Islet precursor cell (in vitro differentiated cells): ENCODE results near the gene ERMARD.
"Not testable (repeated sequence)": the region's sequence is repeated elsewhere in the genome, so short reads cannot be mapped to it uniquely, and the experiment has no call there.

Experiments used
- DNase-seq: peaks from one replicate; pipeline ENCODE4 v3.0.0-alpha.2; 2018

ERMARD gene

DNA sequence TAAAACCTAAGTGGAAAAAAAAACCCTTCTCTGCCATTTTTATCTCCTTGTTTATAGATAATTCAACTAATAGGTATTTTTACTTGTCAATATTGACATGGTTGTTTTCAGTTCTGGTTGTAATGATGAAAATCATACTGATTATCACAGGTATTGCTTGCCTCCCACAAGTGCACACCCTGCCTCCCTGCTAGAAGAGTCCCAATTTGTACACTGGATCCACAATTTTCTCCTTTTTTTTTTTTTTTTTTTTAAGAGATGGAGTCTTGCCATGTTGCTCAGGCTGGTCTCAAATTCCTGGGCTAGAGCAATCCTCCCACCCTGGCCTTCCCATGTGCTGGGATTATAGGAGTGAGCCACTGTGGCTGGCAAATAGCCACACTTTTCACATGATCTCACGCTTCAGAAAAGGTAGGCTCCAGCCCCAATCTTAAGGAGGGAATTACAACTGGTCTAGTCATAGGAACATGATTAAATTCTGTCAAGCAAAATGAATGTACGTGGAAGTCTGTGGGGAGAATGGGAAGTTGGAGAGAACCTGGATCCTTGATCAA, 12.4 kb upstream of the ERMARD start:
- DNase-seq = no peak

DNA sequence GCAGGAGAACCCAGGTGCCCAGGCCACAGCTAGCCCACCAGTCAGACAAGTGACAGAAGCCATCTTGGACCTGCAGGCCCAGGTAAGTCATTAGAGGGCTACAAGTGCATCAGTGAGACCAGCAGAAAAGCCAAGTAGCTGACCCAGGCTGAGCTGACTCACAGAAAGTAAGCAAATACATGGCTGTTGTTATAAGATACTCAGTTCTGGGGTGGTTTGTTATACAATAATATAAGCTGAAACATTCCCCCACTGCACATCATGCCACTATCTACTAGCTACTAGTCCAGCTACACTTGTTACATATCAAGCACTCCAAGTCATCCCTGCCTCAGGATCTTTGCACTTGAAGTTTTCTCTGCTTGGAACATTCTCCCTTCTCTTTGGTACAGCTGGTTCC, 10.1 kb upstream of the ERMARD start:
- no peak for DNase-seq

DNA sequence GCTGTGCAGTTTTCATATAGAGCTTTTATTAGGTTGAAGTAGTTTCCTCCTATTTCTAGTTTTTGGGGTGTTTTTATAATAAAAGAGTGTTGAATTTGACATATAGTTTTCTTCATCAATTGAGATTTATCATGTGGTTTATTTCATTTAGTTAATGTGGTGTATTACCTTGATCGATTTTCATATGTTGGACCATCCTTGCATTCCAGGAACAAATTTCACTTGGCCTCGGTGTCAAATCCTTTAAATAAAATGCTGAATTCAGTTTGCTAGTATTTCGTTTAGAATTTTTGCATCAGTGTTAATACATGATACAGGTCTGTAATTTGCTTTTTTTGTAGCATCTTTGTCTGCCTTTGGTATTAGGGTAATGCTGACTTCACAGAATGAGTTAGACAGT, 6.0 kb upstream of the ERMARD start:
- no peak for DNase-seq

DNA sequence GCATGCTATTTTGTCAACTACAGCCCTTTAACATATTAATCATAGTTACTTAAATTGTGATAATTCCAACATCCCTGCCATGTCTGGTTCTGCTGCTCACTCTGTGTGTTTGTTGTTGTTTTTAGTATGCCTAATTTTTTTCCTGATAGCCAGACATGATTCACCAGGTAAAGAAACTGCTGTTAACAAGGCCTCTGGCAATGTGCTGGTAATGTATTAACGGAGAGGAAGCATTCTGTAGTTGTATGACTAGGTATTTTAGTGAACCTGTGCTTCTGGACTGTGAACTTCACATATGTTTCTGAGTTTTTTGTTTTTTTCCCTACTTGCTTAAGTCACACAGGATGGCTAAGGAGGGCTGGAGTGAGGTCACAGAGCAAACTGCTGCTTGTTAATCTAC, 4.9 kb upstream of the ERMARD start:
- no peak for DNase-seq

DNA sequence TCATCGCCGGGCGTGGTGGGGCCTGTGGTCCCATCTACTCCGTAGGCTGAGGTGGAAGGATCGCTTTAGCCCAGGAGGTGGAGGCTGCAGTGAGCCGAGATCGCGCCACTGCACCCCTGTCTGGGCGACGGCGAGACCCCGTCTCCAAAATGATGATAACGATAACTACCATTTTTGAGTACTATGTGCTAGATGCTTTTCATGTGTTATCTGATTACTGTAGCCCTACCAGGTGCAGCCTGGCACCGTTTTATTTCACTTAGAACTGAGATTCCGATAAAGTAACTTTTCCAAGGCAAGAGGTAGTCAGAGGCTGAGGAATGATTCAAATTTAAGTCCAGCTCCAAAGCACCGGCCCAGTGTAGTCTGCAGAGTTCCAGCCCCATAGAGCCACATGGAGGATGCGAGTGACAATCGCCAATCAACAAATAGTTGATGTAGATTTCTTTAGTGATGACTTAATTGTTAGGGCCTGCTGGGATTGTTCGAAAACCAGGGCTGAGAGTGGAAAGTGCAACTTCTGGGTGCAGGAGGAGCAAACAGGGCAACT, 727 bp downstream of the ERMARD start:
- DNase-seq = no peak

DNA sequence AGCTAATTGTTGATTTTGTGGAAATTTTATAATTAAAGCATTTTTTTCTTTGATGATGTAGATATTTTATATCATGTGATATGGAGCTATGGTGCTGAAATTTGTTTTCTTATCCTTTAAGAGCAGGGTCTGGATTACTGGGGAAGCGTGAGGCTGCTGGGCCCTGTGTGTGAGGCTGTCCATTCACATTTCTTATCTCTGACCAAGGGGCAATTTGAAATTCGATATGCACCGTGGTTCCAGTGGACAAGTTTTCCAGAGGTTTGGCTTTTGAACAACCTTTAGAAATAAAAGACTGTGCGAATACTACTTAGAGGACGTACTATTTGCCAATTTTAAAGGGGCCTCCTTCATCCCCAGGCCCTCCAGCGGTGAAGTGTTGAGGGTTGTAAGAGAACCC, 3.7 kb downstream of the ERMARD start:
- DNase-seq = no peak

DNA sequence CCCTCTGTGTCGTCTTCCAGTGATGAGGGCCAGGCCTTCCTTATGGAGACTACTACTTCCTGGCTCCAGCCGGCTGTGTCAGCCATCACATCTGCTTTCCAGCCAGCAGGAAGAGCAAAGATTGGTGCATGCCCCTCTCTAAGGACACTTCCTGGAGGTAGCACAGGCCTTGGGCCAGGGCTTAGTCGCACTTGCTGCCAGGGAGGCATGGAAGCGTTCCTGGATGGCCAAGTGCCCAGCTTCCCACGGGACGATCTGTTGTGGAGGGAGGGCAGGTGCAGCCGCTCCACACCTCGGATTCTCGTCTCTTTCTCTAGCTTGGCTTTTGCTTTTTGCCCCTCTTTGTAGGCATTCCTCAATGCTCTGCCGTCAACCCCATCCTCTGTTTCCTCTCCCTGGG, 11.9 kb downstream of the ERMARD start:
- no peak for DNase-seq

DNA sequence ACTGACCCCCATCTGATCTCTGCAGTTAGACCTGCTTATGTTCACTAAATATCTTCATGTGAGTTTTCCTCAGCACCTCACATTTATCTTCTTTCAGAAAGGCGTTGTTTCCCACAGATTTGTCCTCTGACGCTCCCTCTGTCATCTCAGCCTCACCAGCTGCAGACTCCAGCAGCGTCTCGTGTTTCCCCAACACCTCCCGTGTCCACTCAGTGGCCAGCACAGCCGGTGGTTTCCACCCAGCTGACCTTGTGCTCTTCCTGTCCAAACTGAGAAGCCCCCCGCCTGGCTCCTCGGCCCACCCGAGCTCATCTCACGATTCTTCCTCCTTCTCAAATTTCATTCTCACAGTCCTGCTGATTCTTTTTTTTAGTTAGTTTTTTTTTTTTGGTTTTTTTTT, 12.5 kb downstream of the ERMARD start:
- DNase-seq = no peak

DNA sequence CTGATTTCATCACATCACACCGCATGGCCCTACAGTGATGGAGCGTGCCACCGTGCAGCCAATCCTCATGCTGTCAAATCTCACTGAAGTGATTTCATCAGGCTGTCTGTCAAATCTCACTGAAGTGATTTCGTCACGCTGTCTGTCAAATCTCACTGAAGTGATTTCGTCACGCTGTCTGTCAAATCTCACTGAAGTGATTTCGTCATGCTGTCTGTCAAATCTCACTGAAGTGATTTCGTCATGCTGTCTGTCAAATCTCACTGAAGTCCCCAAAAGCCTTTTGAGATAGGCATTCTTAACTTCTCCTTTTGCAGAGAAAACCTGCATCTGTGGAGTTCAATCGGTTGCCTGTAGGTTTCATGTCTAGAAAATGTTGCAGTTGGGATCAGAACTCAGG, 14.4 kb downstream of the ERMARD start:
- DNase-seq = not testable (repeated sequence)

DNA sequence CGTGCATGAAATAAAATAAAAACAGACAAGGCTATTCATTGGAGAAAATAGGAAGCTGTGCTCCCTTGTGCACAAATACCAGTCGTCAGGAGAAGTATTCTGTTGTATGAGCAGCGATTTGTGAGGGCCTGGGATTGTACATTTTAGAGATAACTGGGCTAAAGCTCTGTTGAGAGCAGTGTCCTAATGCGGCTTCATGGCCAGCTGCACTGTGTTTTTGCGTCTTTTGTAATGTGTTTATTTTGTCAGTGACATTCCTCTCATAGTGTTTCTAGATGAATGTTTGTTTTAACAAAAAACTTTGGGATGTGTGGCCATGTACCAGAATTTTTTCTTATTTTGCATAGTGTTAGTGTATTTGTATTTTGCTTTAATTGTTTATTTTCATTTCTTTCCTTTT, 14.8 kb downstream of the ERMARD start:
- DNase-seq = no peak

DNA sequence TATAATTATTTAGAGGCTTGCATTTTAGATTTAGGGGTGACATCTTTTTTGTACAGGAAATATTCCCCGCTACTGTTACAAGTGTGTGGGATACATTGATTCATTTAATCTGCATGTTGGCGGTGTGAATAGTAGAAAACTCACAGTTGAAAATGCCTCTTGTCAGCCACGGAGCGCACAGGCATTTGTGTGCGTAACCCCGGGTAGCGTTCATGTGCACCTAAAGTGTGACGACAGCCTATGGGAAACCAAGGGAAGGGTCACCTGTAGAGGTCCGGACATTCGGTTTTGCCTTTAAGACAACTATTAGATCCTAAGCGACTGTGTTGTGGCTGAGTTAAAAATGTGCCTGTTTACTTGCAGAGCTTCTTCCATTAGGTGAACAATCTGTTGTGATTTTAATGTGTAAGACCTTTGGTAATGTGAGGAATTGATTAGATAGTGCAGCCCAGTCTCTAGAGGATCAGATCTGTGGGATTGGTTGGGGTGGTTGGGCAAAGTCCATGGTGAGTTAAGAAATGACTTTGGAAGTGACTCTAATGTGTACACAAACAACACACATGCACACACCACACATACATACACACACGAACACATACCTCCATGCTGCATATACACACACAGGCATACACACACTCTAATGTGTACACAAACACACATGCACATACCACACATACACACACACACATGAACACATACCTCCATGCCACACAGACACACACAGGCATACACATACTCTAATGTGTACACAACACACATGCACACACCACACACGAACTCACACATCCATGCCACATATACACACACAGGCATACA, 15.7 kb downstream of the ERMARD start:
- DNase-seq = no peak

DNA sequence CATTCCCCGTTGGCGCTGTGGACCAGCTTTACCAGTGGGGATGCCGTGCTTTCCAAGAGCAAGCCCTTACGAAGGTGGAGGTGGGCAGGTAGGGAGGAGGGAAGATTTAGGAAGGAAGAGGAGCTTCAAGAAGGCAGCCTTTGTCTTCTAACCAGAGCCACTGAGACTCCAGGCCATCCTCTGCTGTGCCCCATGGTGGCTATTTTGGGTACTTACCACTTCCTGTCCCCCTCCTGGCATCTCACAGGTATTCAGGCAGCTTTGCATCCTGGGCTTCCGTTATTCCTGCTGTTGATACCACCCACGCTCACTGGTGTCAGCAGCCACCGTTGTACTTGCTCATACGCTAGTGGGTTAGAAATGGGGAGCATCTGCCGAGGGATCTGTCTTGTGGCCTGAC, 22.9 kb downstream of the ERMARD start:
- DNase-seq = peak; percentile 38

DNA sequence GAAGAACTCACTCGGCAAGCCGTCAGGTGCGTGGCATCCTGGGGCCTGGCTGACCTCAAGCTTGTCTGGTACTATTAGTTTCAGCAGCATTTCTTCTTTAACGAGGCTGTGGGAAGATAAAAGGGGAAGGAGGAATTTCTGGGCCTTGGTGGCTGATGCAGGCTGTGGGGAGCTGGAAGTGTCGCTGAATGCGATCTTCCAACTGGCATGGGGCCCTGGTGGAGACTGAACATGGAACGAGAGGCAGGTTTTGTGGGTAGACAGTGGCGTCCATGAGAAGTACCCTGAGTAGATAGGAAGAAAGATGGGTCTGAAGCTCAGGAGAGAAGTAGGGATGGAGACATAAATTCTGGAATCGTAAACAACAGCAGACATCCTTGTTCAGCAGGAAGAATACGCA, 23.9 kb downstream of the ERMARD start:
- DNase-seq = peak; percentile 54

DNA sequence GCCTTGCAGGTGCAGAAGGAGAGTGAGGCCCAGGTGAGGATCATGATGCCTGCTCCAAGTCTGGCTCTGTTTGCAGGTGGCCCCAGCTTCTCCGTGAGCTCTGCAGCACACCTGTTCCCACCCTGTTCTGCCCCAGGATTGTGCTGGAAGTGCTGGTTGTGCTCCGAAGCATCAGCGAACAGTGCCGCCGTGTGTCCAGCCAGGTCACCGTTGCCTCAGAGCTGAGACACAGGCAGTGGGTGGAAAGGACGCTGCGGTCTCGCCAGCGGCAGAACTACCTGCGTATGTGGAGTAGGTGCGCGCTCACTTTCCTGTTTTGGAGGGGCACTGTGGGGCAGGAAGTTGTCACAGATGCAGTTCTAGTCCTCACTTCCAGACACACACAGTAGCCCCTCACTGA, 25.0 kb downstream of the ERMARD start:
- peak; percentile 51 for DNase-seq

DNA sequence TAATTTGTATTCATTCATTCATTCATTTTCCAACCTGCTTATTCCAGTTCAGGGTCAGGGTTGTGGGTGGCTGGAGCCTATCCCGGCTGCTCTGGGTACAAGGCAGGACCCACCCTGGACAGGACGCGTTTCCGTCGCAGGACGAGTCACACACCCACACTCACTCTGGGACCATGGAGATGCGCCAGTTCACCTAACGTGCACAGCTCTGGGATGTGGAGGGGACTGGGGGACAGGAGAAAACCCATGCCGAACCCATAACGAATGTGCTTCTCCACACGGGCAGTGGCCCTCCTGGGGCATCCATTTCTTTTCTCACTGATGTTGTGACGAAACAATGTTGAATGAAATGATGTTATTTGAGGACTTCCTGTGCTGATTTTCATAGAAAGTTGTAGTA, 26.5 kb downstream of the ERMARD start:
- peak; percentile 33 for DNase-seq

DNA sequence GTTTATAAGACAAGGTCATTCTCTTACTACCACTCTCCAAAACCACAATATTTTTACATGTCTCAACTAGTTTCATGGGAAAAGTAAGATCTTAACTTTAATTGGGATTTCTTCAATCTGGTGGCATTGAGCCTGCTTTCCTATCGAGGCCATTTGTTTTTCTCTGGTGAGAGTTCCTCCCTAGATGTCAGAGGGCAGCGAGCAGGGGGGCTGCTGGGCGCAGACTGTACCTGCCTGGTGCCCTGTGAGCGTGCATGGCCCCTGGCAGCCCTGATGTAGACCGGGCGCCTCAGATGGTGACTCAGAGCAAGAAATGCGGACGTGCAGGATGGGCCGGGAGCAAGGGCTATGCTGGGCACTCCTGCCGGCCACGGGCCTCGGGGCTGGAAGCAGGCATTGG, 27.2 kb downstream of the ERMARD start:
- DNase-seq = peak; percentile 47

DNA sequence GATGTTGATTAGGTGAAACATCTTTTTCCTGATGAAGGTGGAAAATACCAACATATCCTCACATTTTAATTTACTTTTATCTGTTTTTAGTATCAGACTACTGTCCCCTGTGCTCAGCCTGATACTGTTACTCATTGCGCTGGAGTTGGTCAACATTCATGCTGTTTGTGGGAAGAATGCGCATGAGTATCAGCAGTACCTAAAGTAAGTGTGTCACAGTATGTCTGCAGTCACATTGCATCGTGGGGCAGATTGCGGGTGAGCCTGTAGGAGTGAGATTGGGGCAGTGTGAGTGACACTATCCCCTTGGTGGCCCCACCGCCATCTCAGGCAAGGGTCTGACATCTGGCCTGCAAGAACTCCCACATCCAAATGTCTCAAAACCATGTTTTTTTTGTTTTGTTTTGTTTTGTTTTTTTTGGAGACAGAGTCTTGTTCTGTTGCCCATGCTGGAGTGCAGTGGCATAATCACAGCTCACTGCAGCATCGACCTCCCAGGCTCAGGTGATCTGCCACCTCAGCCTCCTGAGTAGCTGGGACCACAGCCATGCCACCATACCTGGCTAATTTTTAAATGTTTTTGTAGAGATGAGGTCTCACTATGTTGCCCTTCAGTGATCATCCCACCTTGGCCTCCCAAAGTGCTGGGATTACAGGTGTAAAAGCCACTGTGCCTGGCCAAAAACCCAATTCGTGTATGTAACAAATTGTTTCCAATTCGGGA, 27.8 kb downstream of the ERMARD start:
- peak; percentile 33 for DNase-seq

DNA sequence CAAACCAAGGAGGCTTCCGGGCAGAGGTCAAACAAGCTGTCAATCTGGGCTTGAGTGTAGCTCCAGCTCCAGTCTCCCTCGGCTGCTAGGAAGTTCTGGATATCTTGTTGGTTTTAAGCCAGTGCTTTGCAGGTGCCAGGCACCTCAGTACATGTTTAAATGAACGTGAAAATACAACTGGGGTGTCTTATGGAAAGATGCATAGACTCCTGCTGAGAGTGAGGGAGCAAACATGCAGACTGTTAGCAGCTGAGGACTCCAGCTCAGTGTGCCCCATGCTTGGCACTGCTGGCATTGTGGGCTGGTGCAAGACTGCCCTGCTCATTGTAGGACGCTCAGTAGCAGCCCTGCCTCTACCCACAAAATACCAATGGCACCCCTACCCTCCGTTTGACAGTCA, 28.5 kb downstream of the ERMARD start:
- DNase-seq = peak; percentile 36

DNA sequence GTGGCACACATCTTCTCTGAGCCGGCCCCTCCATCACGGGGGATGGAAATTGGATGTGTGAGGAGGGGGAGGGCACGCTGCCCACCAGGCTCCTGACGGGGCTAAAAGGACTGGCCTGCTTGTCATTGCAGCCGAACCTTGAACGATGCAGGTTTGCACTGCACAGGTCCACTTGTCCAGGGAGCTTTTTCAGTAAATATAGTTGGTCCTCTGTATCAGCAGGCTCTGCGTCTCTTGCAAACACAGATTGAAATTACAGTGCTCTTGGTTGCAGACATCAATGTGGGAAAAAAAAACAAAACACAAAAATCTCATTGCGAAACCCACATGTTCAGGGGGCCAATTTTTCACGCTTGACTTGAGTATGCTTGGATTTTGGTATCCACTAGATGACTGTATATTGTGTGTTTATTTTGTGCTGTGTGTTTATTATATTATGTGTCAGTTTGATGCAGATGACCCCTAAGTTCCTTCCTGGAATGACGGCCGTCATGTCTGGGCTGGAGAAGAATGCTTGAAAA, 29.2 kb downstream of the ERMARD start:
- DNase-seq = peak; percentile 29

DNA sequence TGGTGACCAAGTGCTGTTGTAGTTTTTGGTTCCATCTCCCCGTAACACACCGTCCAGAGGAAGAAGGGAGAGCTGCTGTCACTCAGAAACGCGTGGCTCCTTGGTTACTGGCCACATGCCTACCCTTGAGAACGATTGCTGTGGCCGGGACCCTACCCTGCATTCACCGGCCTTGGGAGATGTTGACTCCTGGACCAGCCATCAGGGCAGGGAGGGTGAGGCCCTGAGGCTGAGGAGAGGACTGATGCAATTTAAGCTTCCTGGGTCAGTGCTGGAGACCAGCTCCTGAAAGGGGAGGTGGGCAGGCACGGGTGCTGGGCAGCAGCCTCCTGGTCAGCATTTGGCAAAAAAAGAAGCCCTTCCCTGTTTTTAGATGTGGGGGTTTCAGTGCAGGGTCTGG, 31.5 kb downstream of the ERMARD start:
- DNase-seq = peak; percentile 16

DNA sequence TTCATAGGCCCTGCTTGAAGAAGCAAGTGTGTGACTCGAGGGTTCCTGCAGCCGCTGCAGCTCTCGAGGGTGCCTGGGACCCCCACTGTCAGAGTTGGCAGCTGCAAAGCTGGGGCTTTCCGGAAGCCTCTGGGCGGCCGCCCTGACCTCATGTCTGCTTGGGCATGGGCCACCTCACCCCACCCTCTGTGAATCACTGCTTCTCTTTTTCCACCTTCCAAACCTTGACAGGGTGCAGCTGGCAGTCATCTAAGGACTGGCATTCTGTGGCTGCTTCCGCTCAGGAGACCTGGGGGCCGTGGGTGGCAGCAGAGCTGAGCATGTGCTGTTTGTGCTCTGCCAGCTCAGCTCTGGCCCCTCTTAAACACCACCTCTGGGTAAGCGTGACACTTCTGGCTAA, 32.0 kb downstream of the ERMARD start:
- peak; percentile 30 for DNase-seq

DNA sequence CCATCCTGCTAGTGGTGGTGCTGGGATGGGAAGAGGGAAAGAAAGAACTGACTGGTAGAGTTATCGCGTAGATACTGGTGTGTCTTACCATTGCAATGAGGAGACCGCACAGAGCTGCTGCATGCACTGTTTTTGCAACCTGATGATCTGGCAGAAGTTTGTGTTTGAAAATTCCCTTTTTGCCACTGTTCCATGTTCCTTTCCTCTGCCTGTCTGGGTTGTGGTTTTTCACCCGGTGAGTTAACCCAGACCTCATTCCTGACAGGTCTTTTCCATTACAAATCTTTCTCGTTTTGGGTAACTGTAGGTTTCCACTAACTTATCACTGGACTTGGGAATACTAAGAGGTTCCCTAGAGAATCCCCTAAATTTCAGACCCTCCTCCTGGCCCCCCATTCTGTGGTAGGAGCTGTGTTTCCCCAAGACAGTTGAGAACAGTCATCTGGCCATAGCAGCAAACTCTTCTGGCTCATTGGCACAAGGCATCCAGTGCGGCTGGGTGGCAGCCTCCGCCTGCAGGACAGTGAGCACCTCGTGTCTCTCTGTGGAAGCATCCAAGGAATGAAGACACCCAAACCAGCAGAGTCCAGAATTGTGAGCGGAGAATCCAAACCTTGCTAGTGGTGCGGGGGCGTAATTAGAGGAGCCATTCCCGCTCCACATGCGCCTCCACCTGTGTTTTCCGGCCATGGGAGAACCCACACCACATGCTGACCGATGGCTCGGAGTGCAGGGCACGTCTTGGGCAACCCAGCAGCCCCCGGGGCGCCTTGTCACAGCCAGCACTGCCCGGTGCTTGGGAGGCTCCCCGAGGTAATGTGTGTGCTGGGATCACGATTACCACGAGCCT, 32.8 kb downstream of the ERMARD start:
- DNase-seq = peak; percentile 45
